Uterus (tissue), 2 donors: ENCODE results near the gene PRKAR2A.

ENCODE experiments used
- POLR2A ChIP-seq, 2 donors: fragments of 450-650 bp; IDR thresholded peaks; one replicate each; pipeline ENCODE4 v1.6.1; 2016; ENCODE audit warnings: antibody characterized with exemption in 2 of 2, mild to moderate bottlenecking in 1 of 2, moderate library complexity in 1 of 2
- TF ChIP-seq, protein P1 (sequence below), 4 experiments: fragments of 200-600 bp in 2 of 4; fragments of 450-650 bp in 2 of 4; sonication (generic) in 2 of 4; IDR thresholded peaks; one replicate each; pipeline ENCODE4 v1.5.1; 2016 to 2019; ENCODE audit warnings: antibody characterized with exemption in 4 of 4, mild to moderate bottlenecking in 2 of 4, moderate library complexity in 1 of 4

DNA sequence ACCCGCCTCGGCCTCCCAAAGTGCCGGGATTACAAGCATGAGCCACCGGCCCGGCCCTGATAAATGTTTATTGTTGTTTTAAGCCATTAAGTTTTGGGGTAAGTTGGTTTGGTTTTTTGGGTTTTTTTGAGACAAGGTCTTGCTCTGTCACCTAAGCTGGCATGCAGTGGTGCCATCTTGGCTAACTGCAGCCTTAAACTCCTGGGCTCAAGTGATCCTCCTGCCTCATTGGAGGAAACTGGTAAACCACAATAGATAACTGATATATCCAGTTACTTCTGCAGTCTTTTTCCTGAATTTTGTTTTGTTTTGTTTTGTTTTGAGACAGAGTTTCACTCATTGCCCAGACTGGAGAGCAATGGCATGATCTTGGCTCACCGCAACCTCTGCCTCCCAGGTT lies 46.8 kb upstream of the PRKAR2A start:
- no peak for TF ChIP-seq POLR2A (IDR thresholded peaks at IDR 0.05)
- TF ChIP-seq, protein P1, sequence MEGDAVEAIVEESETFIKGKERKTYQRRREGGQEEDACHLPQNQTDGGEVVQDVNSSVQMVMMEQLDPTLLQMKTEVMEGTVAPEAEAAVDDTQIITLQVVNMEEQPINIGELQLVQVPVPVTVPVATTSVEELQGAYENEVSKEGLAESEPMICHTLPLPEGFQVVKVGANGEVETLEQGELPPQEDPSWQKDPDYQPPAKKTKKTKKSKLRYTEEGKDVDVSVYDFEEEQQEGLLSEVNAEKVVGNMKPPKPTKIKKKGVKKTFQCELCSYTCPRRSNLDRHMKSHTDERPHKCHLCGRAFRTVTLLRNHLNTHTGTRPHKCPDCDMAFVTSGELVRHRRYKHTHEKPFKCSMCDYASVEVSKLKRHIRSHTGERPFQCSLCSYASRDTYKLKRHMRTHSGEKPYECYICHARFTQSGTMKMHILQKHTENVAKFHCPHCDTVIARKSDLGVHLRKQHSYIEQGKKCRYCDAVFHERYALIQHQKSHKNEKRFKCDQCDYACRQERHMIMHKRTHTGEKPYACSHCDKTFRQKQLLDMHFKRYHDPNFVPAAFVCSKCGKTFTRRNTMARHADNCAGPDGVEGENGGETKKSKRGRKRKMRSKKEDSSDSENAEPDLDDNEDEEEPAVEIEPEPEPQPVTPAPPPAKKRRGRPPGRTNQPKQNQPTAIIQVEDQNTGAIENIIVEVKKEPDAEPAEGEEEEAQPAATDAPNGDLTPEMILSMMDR (IDR thresholded peaks at IDR 0.05): no peak
